Peyer's patch (tissue), 4 donors: Measurements from ENCODE around the gene CAMK2D.

Experiments used
- CTCF ChIP-seq, 6 experiments: fragments of 450-650 bp in 4 of 6; fragments of 200-600 bp in 2 of 6; sonication (generic) in 1 of 6; IDR thresholded peaks; one replicate each; pipeline ENCODE4 v1.5.1; 2017 to 2019; ENCODE audit warnings: antibody characterized with exemption in 6 of 6, mild to moderate bottlenecking in 3 of 6, moderate library complexity in 1 of 6
- POLR2A ChIP-seq, 2 donors: fragments of 450-650 bp; IDR thresholded peaks; one replicate each; pipeline ENCODE4 v1.5.1; 2017; ENCODE audit warnings: antibody characterized with exemption in 2 of 2, mild to moderate bottlenecking in 2 of 2, moderate library complexity in 2 of 2

DNA sequence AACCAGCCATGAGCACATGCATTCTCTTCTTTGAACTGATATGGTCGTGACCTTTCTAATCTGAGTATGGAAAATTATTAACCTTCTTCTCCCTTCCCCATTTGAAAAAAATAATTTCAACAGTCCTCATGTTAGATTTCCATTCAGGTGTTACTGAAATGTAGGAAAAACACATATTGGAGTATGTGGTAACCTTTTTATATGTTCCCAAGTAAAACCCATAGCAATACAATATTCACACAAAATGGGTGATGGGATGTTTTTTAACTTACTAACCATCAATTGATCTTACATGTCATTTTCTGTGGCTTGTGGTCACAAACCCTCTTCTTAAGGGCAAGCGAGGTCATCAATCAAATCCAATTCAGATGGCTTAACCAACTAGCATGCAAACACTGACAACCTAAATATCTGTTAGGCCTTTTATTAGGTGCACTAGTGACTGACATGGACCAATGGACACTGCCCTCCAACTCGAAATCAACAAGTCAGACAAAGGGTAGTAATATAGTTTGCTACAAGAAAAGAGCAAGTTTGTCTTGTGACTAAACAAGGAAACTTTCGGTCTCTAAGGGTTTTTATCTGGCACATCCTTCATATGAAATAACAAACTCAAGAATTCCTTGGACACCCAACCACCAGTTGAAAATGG, 74.3 kb downstream of the CAMK2D start:
- TF ChIP-seq CTCF (IDR thresholded peaks at IDR 0.05), result no peak
- no peak for TF ChIP-seq POLR2A (IDR thresholded peaks at IDR 0.05)
